ENCODE data around the gene NAMPT. TPM values are rescaled to one million over a fixed set of nuclear protein-coding genes. Genes with fewer than 3 reads are reported as not detected.
"Not testable (repeated sequence)": the region's sequence is repeated elsewhere in the genome, so short reads cannot be mapped to it uniquely, and the experiment has no call there.

Gene NAMPT
- total RNA-seq, 1 donor from 2014 or later = 198 TPM

GRCh38 chr7:106208944-106209343 is 75.8 kb downstream of the NAMPT start:
- intact Hi-C loops (cut with micrococcal nuclease); ATAC-seq: not testable (repeated sequence)

GRCh38 chr7:106206826-106207541 is 77.8 kb downstream of the NAMPT start:
- peak; percentile 41 for DNase-seq
- intact Hi-C loops (cut with micrococcal nuclease) = no loop called here
- ATAC-seq = peak; percentile 79

More at GRCh38 chr7:106208944-106209343, 75.8 kb downstream of the NAMPT start:
- DNase-seq = not testable (repeated sequence)

- intact Hi-C loops (cut with micrococcal nuclease) = no loop called here
- DNase-seq (no peak), ATAC-seq (no peak)
These were observed 79.1 kb downstream of the NAMPT start for GRCh38 chr7:106205621-106206222.

GRCh38 chr7:106203473-106203872 is 81.3 kb downstream of the NAMPT start:
- intact Hi-C loops (cut with micrococcal nuclease) = no loop called here
- no peak for ATAC-seq
- no peak for DNase-seq

GRCh38 chr7:106201164-106201563 is 83.6 kb downstream of the NAMPT start:
- ATAC-seq = no peak
- intact Hi-C loops (cut with micrococcal nuclease) = no loop called here
- no peak for DNase-seq

- intact Hi-C loops (cut with micrococcal nuclease) = no loop called here
- no peak for ATAC-seq
- no peak for DNase-seq
These were observed 84.9 kb downstream of the NAMPT start for GRCh38 chr7:106199813-106200364.

- no peak for DNase-seq
- ATAC-seq = peak; percentile 70
- intact Hi-C loops (cut with micrococcal nuclease) = no loop called here
These were observed 85.8 kb downstream of the NAMPT start for GRCh38 chr7:106199024-106199423.

Other genes with a start within 250 kb of the NAMPT start
- gene SYPL1, start 172.7 kb downstream of the NAMPT start, total RNA-seq = 96.3 TPM